Astrocyte (in vitro differentiated cells and primary cell): ENCODE measurements around the gene XRCC5. TPM values are rescaled to one million over a fixed set of nuclear protein-coding genes. Genes with fewer than 3 reads are reported as not detected.
A peak's percentile ranks its signal among the peaks of the same experiment; 100 is the strongest.

Source experiments
- DNase-seq: peaks from one replicate; pipeline ENCODE4 v3.0.0-alpha.2; 2010; ENCODE audit warnings: low read depth
- FAIRE-seq: peaks from 2 replicates; lab custom pipeline; 2011; peaks lifted over from hg19 to GRCh38; lab: Jason Lieb, UNC
- H2AFZ ChIP-seq: 2 replicates; pipeline ENCODE4 v1.6.0; 2012; ENCODE audit warnings: low read depth, low read length, inconsistent platforms
- H3K27ac ChIP-seq: 2 replicates; pipeline ENCODE4 v1.5.1; 2011; ENCODE audit warnings: low read depth, low read length, inconsistent platforms
- H3K27me3 ChIP-seq: 2 replicates; pipeline ENCODE4 v1.6.0; 2011; ENCODE audit warnings: low read length, inconsistent platforms; ENCODE audit not compliant: insufficient read depth
- H3K36me3 ChIP-seq: 2 replicates; pipeline ENCODE4 v1.5.1; 2011; ENCODE audit warnings: low read length, inconsistent platforms; ENCODE audit not compliant: insufficient read depth
- H3K4me1 ChIP-seq: 2 replicates; pipeline ENCODE4 v1.5.1; 2011; ENCODE audit warnings: low read length, inconsistent platforms; ENCODE audit not compliant: insufficient read depth
- H3K4me2 ChIP-seq: 2 replicates; pipeline ENCODE4 v1.6.0; 2012; ENCODE audit warnings: low read length, inconsistent platforms
- H3K4me3 ChIP-seq: 2 replicates; pipeline ENCODE4 v1.5.1; 2011; ENCODE audit warnings: low read depth, mild to moderate bottlenecking, low read length, inconsistent platforms; ENCODE audit not compliant: insufficient read depth
- H3K79me2 ChIP-seq: 2 replicates; pipeline ENCODE4 v1.6.0; 2012; ENCODE audit warnings: mild to moderate bottlenecking, low read length, inconsistent platforms; ENCODE audit not compliant: insufficient read depth
- H3K9ac ChIP-seq: 2 replicates; pipeline ENCODE4 v1.6.0; 2012; ENCODE audit warnings: mild to moderate bottlenecking, low read length, inconsistent platforms
- H3K9me3 ChIP-seq: 2 replicates; pipeline ENCODE4 v1.5.1; 2012; ENCODE audit warnings: low read depth, mild to moderate bottlenecking, low read length, inconsistent platforms; ENCODE audit not compliant: insufficient read depth
- H4K20me1 ChIP-seq: 2 replicates; pipeline ENCODE4 v1.6.0; 2012; ENCODE audit warnings: low read length, inconsistent platforms; ENCODE audit not compliant: insufficient read depth
- H3K27ac Mint-ChIP-seq: one replicate; pipeline ENCODE4 v1.8.0; 2021; ENCODE audit warnings: mild to moderate bottlenecking, mixed read lengths; ENCODE audit not compliant: unreplicated experiment
- H3K27me3 Mint-ChIP-seq: one replicate; pipeline ENCODE4 v1.8.0; 2021; ENCODE audit warnings: low read depth, mixed read lengths; ENCODE audit not compliant: unreplicated experiment
- H3K36me3 Mint-ChIP-seq: one replicate; pipeline ENCODE4 v1.8.0; 2021; ENCODE audit warnings: low read depth, mixed read lengths; ENCODE audit not compliant: unreplicated experiment
- H3K4me1 Mint-ChIP-seq: one replicate; pipeline ENCODE4 v1.8.0; 2021; ENCODE audit warnings: low read depth, mixed read lengths; ENCODE audit not compliant: unreplicated experiment
- H3K4me3 Mint-ChIP-seq: one replicate; pipeline ENCODE4 v1.8.0; 2021; ENCODE audit warnings: mild to moderate bottlenecking, moderate library complexity, mixed read lengths; ENCODE audit not compliant: unreplicated experiment
- H3K9me3 Mint-ChIP-seq: one replicate; pipeline ENCODE4 v1.8.0; 2021; ENCODE audit warnings: mild to moderate bottlenecking, mixed read lengths; ENCODE audit not compliant: unreplicated experiment
- EZH2 ChIP-seq: IDR thresholded peaks from 2 replicates; pipeline ENCODE4 v1.6.1; 2012; ENCODE audit warnings: mild to moderate bottlenecking, low read length, inconsistent platforms; ENCODE audit not compliant: insufficient read depth
- total RNA-seq: library from RNA; stranded (reverse); gene quantifications from 2 replicates; pipeline ENCODE4 v1.2.1, GENCODE V29; 2021
- TF ChIP-seq, protein P1 (sequence below): IDR thresholded peaks from 2 replicates; pipeline ENCODE4 v1.5.1; 2011; ENCODE audit warnings: low read depth, mild to moderate bottlenecking, inconsistent platforms, low read length, moderate library complexity; ENCODE audit not compliant: insufficient read depth

XRCC5 gene
- total RNA-seq, 1 donor from 2014 or later, result 249 TPM

DNA sequence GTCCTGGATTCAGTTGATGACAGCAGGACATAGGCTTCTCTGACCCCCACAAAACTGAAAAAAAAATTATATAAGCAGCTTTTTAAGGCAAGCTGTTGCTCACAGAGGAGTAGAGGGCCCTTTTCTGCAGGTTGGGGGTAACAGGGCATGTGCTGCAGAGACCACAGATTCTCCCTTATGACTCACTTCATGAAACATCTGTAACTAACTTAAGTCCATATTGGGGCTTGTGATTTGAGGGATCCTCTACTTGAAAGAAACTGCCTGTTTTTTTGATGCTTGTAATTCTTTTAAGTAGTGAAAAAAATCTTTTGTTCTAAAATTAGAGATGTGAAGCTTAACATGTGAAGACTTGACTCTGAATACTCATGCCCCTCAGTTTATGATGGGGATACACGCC, 33.4 kb downstream of the XRCC5 start:
- FAIRE-seq, result no peak
- peak overlapping the region; percentile 4 for H3K4me2 ChIP-seq
- peaks cover 35% of the 10 kb centered on the region for H4K20me1 ChIP-seq
- peaks cover 83% of the 10 kb centered on the region for H3K36me3 ChIP-seq
- H3K79me2 ChIP-seq, result peaks cover 71% of the 10 kb centered on the region
- Mint-ChIP-seq H3K4me3 (peak overlapping the region; percentile 35), H3K4me1 (peaks cover 14% of the 10 kb centered on the region), H3K27me3 (no peaks in the 10 kb centered on the region), H3K27ac (no peak overlapping the region), H3K36me3 (peaks cover 14% of the 10 kb centered on the region), H3K9me3 (no peaks in the 10 kb centered on the region)
- peak overlapping the region; percentile 13 for H3K9ac ChIP-seq
- TF ChIP-seq, protein P1, sequence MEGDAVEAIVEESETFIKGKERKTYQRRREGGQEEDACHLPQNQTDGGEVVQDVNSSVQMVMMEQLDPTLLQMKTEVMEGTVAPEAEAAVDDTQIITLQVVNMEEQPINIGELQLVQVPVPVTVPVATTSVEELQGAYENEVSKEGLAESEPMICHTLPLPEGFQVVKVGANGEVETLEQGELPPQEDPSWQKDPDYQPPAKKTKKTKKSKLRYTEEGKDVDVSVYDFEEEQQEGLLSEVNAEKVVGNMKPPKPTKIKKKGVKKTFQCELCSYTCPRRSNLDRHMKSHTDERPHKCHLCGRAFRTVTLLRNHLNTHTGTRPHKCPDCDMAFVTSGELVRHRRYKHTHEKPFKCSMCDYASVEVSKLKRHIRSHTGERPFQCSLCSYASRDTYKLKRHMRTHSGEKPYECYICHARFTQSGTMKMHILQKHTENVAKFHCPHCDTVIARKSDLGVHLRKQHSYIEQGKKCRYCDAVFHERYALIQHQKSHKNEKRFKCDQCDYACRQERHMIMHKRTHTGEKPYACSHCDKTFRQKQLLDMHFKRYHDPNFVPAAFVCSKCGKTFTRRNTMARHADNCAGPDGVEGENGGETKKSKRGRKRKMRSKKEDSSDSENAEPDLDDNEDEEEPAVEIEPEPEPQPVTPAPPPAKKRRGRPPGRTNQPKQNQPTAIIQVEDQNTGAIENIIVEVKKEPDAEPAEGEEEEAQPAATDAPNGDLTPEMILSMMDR, result no peak
- TF ChIP-seq EZH2, result no peak
- H3K27ac ChIP-seq, result peak overlapping the region; percentile 18
- no peak overlapping the region for H2AFZ ChIP-seq
- no peaks in the 10 kb centered on the region for H3K27me3 ChIP-seq
- no peak overlapping the region for H3K4me3 ChIP-seq
- DNase-seq, result peak; percentile 88
- H3K9me3 ChIP-seq, result no peaks in the 10 kb centered on the region
- H3K4me1 ChIP-seq, result peaks cover 8% of the 10 kb centered on the region

DNA sequence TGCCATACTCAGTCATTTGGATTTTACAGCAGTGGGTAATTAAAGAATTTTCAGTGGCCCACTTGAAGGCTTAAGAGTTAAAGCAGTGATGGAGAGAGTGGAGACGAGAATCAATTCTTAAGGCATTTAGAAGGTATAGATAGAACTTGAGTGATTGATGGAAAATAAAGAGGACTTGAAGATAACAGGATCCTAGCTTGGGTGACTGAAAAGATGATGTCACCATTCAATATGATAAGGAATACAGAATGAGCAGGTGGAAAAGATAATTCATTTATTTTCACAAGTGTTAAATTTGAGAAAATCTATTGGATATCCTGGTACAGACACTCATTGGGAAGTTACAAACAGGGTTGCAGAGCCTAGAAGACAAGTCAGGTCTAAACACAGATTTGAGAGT, 35.2 kb downstream of the XRCC5 start:
- peaks cover 12% of the 10 kb centered on the region for H3K4me1 ChIP-seq
- peaks cover 3% of the 10 kb centered on the region for H3K36me3 Mint-ChIP-seq
- no peak overlapping the region for H3K27ac ChIP-seq
- H3K9me3 Mint-ChIP-seq, result no peaks in the 10 kb centered on the region
- no peak overlapping the region for H3K9ac ChIP-seq
- peaks cover 31% of the 10 kb centered on the region for H4K20me1 ChIP-seq
- H3K79me2 ChIP-seq, result peaks cover 58% of the 10 kb centered on the region
- H3K4me3 ChIP-seq, result no peak overlapping the region
- H3K4me3 Mint-ChIP-seq, result no peak overlapping the region
- H3K9me3 ChIP-seq, result no peaks in the 10 kb centered on the region
- H2AFZ ChIP-seq, result no peak overlapping the region
- no peak for DNase-seq
- H3K27me3 ChIP-seq, result no peaks in the 10 kb centered on the region
- no peak overlapping the region for H3K27ac Mint-ChIP-seq
- no peaks in the 10 kb centered on the region for H3K27me3 Mint-ChIP-seq
- no peak for FAIRE-seq
- peaks cover 80% of the 10 kb centered on the region for H3K36me3 ChIP-seq
- peaks cover 19% of the 10 kb centered on the region for H3K4me1 Mint-ChIP-seq
- H3K4me2 ChIP-seq, result no peak overlapping the region
- TF ChIP-seq, protein P1, result no peak
- TF ChIP-seq EZH2, result no peak

DNA sequence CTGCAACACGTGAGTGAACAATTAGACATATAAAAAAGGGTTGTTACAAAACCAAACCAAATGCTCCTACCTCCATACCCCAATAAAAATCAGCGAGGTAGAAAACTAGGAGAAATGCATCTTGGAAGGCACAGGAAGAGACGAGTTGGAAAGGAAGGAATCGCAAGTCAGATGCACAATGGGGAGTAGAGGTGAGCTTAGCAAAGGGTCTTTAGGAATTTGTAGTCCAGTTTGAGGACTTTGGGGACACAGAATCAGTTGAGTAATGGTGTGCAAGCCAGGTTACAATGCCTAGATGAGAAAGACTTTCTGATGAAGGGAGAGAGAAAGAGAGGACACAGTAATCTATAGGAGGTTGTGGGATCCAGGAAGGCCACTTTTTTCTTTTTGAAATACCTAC, 35.7 kb downstream of the XRCC5 start:
- Histone ChIP-seq H3K9ac (no peak overlapping the region), H3K79me2 (peaks cover 54% of the 10 kb centered on the region), H3K4me3 (no peak overlapping the region), H3K9me3 (no peaks in the 10 kb centered on the region), H3K36me3 (peaks cover 76% of the 10 kb centered on the region), H4K20me1 (peaks cover 35% of the 10 kb centered on the region), H3K27ac (no peak overlapping the region), H3K4me1 (peaks cover 15% of the 10 kb centered on the region), H3K27me3 (no peaks in the 10 kb centered on the region), H2AFZ (no peak overlapping the region), H3K4me2 (no peak overlapping the region)
- H3K36me3 Mint-ChIP-seq, result peaks cover 3% of the 10 kb centered on the region
- FAIRE-seq (no peak), DNase-seq (no peak)
- H3K27me3 Mint-ChIP-seq, result no peaks in the 10 kb centered on the region
- H3K9me3 Mint-ChIP-seq, result no peaks in the 10 kb centered on the region
- no peak overlapping the region for H3K27ac Mint-ChIP-seq
- TF ChIP-seq, protein P1, result no peak
- TF ChIP-seq EZH2, result no peak
- H3K4me3 Mint-ChIP-seq, result no peak overlapping the region
- H3K4me1 Mint-ChIP-seq, result peaks cover 24% of the 10 kb centered on the region
